Astrocyte of the cerebellum (primary cell): ENCODE results near the gene TYSND1.

ENCODE experiments used
- DNase-seq: peaks from one replicate; pipeline ENCODE4 v3.0.0-alpha.2; 2011; ENCODE audit warnings: low read depth
- H3K4me3 ChIP-seq: 2 replicates; pipeline ENCODE4 v1.5.1; 2011; ENCODE audit warnings: mild to moderate bottlenecking, low read depth, low read length, moderate library complexity
- CTCF ChIP-seq: IDR thresholded peaks from 2 replicates; pipeline ENCODE4 v1.5.1; 2012; ENCODE audit warnings: low read length, low read depth, moderate library complexity, mild to moderate bottlenecking; ENCODE audit errors: missing control alignments
- in situ Hi-C: cut with HindIII; loops from 2 replicates; pipeline ENCODE4 v1.10.0; 2017; ENCODE audit warnings: low sequenced_read_pairs

Gene TYSND1

GRCh38 chr10:70137135-70137534 lies 9.4 kb downstream of the TYSND1 start:
- in situ Hi-C loops = no loop called here
- no peak for DNase-seq
- TF ChIP-seq CTCF = no peak
- H3K4me3 ChIP-seq = no peak overlapping the region

- no peak overlapping the region for H3K4me3 ChIP-seq
- DNase-seq = no peak
- in situ Hi-C loops = no loop called here
- no peak for TF ChIP-seq CTCF
These were observed 10.8 kb downstream of the TYSND1 start for GRCh38 chr10:70135684-70136083.

GRCh38 chr10:70135046-70135445 lies 11.5 kb downstream of the TYSND1 start:
- no peak overlapping the region for H3K4me3 ChIP-seq
- no peak for TF ChIP-seq CTCF
- no peak for DNase-seq
- in situ Hi-C loops = no loop called here

GRCh38 chr10:70132098-70133029 lies 14.1 kb downstream of the TYSND1 start, which contains the start of gene AIFM2:
TSS of gene AIFM2 (minus strand) at chr10:70132825. CDS start at chr10:70124084, 8,741 bp downstream.
- H3K4me3 ChIP-seq = peak within 1 kb of the TSS; percentile 55
- no peak for TF ChIP-seq CTCF
- in situ Hi-C loops = no loop called here
- no peak for DNase-seq

GRCh38 chr10:70131560-70131937 lies 15.0 kb downstream of the TYSND1 start:
- H3K4me3 ChIP-seq = no peak overlapping the region
- no peak for TF ChIP-seq CTCF
- in situ Hi-C loops = no loop called here
- no peak for DNase-seq

GRCh38 chr10:70130878-70131559 lies 15.5 kb downstream of the TYSND1 start:
- no peak for TF ChIP-seq CTCF
- peak; percentile 16 for DNase-seq
- in situ Hi-C loops = no loop called here
- no peak overlapping the region for H3K4me3 ChIP-seq
